Measurements from ENCODE around the gene COLQ. TPM values are rescaled to one million over a fixed set of nuclear protein-coding genes. Genes with fewer than 3 reads are reported as not detected.

Gene COLQ
- 1 to 10 TPM; 1.8 to 5.3 TPM for total RNA-seq

GRCh38 chr3:15521573-15521965 lies at the start of gene COLQ:
COLQ (minus strand) TSS chr3:15521706; CDS start chr3:15521625, 81 bp downstream.
- TF ChIP-seq POLR2A (IDR thresholded peaks at IDR 0.05), result no peak
- TF ChIP-seq, protein P1, sequence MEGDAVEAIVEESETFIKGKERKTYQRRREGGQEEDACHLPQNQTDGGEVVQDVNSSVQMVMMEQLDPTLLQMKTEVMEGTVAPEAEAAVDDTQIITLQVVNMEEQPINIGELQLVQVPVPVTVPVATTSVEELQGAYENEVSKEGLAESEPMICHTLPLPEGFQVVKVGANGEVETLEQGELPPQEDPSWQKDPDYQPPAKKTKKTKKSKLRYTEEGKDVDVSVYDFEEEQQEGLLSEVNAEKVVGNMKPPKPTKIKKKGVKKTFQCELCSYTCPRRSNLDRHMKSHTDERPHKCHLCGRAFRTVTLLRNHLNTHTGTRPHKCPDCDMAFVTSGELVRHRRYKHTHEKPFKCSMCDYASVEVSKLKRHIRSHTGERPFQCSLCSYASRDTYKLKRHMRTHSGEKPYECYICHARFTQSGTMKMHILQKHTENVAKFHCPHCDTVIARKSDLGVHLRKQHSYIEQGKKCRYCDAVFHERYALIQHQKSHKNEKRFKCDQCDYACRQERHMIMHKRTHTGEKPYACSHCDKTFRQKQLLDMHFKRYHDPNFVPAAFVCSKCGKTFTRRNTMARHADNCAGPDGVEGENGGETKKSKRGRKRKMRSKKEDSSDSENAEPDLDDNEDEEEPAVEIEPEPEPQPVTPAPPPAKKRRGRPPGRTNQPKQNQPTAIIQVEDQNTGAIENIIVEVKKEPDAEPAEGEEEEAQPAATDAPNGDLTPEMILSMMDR (IDR thresholded peaks at IDR 0.05), result no peak
- Histone ChIP-seq H3K4me1 (no peaks in the 10 kb centered on the region), H3K27me3 (no peaks in the 10 kb centered on the region), H3K4me3 (no peak within 1 kb of the TSS), H3K27ac (no peak within 1 kb of the TSS), H3K9me3 (no peaks in the 10 kb centered on the region), H3K36me3 (replicated peaks in 1 of 2; ENCODE audit: insufficient read depth in 1 of 2, low read depth in 2 of 2) (no peaks in the 10 kb centered on the region)
- DNase-seq (no peak), ATAC-seq (no peak)
- intact Hi-C loops (cut with DNase I), result no loop called here
- WGBS, 2 donors, result 55 to 63% methylated on average over 6 of the region's 6 CpGs

GRCh38 chr3:15563190-15563589 lies 41.7 kb upstream of the COLQ start:
- H3K9me3 ChIP-seq, result no peaks in the 10 kb centered on the region
- no peak overlapping the region for H3K27ac ChIP-seq
- TF ChIP-seq, protein P1 (IDR thresholded peaks at IDR 0.05), result no peak
- no peak for TF ChIP-seq POLR2A (IDR thresholded peaks at IDR 0.05)
- intact Hi-C loops (cut with DNase I), result loop anchor here (10.0 kb wide), 1 partner anchor 128 kb away; no protein-coding TSS in a partner anchor
- no peaks in the 10 kb centered on the region for H3K4me1 ChIP-seq
- H3K27me3 ChIP-seq, result no peaks in the 10 kb centered on the region
- DNase-seq (no peak), ATAC-seq (no peak)
- no peak overlapping the region for H3K4me3 ChIP-seq
- peaks cover 5 to 28% of the 10 kb centered on the region in 2 donors for H3K36me3 ChIP-seq (replicated peaks in 1 of 2; ENCODE audit: insufficient read depth in 1 of 2, low read depth in 2 of 2)
- 59 to 69% methylated on average over 1 of the region's 1 CpG for WGBS, 2 donors

- Histone ChIP-seq H3K4me1 (no peaks in the 10 kb centered on the region), H3K36me3 (replicated peaks in 1 of 2; ENCODE audit: insufficient read depth in 1 of 2, low read depth in 2 of 2) (peaks cover 0 to 25% of the 10 kb centered on the region in 2 donors), H3K9me3 (no peaks in the 10 kb centered on the region), H3K4me3 (no peak overlapping the region), H3K27me3 (no peaks in the 10 kb centered on the region), H3K27ac (no peak overlapping the region)
- ATAC-seq (no peak), DNase-seq (no peak)
- TF ChIP-seq, protein P1 (IDR thresholded peaks at IDR 0.05), result no peak
- TF ChIP-seq POLR2A (IDR thresholded peaks at IDR 0.05), result no peak
- intact Hi-C loops (cut with DNase I), result loop anchor here (10.0 kb wide), 1 partner anchor 128 kb away; no protein-coding TSS in a partner anchor
- WGBS, 2 donors, result 56 to 72% methylated on average over 5 of the region's 5 CpGs
Observed at GRCh38 chr3:15562560-15562959, 41.1 kb upstream of the COLQ start.

- Histone ChIP-seq H3K27me3 (no peaks in the 10 kb centered on the region), H3K9me3 (no peaks in the 10 kb centered on the region), H3K4me1 (peaks cover 4% of the 10 kb centered on the region), H3K27ac (no peak overlapping the region), H3K36me3 (replicated peaks in 1 of 2; ENCODE audit: insufficient read depth in 1 of 2, low read depth in 2 of 2) (peaks cover 0 to 18% of the 10 kb centered on the region in 2 donors), H3K4me3 (no peak overlapping the region)
- intact Hi-C loops (cut with DNase I), result no loop called here
- 79 to 82% methylated on average over 9 of the region's 9 CpGs for WGBS, 2 donors
- TF ChIP-seq, protein P1 (IDR thresholded peaks at IDR 0.05), result no peak
- no peak for TF ChIP-seq POLR2A (IDR thresholded peaks at IDR 0.05)
- ATAC-seq (no peak), DNase-seq (no peak)
Observed at GRCh38 chr3:15558581-15558980, 37.1 kb upstream of the COLQ start.

DNA sequence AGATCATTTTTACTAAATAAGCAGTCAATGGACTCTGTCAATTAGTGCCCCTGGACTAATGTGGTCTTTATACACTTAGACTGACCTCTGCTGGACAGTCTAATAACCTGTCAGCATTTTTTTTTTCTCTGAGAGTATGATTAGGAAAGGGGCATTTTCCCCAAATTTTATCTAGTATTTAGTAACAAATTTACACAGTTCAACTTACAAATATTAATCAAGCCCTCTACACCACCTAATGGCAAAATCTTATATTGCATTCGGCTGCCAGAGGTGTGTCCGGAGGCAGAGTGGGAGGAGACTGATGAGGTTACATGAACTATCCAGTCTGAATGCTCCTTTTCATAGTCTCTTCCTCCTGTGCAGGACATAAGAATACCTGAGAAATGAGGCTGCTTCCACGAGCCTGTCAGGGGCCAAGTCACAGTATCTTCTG lies 36.0 kb upstream of the COLQ start:
- no peak overlapping the region for H3K4me3 ChIP-seq
- WGBS, 2 donors, result 2 to 3% methylated on average over 3 of the region's 3 CpGs
- H3K27ac ChIP-seq, result no peak overlapping the region
- no peaks in the 10 kb centered on the region for H3K27me3 ChIP-seq
- H3K36me3 ChIP-seq (replicated peaks in 1 of 2; ENCODE audit: insufficient read depth in 1 of 2, low read depth in 2 of 2), result peaks cover 0 to 10% of the 10 kb centered on the region in 2 donors
- DNase-seq (peak; percentile 52 to 77 (median 62)), ATAC-seq (peak; percentile 86)
- H3K9me3 ChIP-seq, result no peaks in the 10 kb centered on the region
- TF ChIP-seq POLR2A (IDR thresholded peaks at IDR 0.05), result no peak
- TF ChIP-seq, protein P1 (IDR thresholded peaks at IDR 0.05), result peak; percentile 23 to 76 (median 65)
- intact Hi-C loops (cut with DNase I), result no loop called here
- peaks cover 4% of the 10 kb centered on the region for H3K4me1 ChIP-seq

All from body of pancreas (tissue), 4 donors.